ENCODE results near the gene SLC15A4. TPM values are rescaled to one million over a fixed set of nuclear protein-coding genes. Genes with fewer than 3 reads are reported as not detected.
A peak's percentile ranks its signal among the peaks of the same experiment; 100 is the strongest.

SLC15A4 gene
- total and polyA plus RNA-seq, 9 of the 15 experiments (the other 6 are each of a cell fraction or from before 2014, with no cell fraction given): 5.5 to 20.8 (median 10.1) TPM

- TF ChIP-seq ARHGAP35 (IDR thresholded peaks at IDR 0.05; ENCODE audit: partially characterized antibody) (peak; percentile 94), GATAD2B (IDR thresholded peaks at IDR 0.05; ENCODE audit: borderline replicate concordance) (no peak), CTCFL (IDR thresholded peaks at IDR 0.05; ENCODE audit: borderline replicate concordance, insufficient read depth, low read depth, low read length, poor library complexity, severe bottlenecking) (peak; percentile 50), MYC (IDR thresholded peaks at IDR 0.05; ENCODE audit: low read depth, low read length) (peak; percentile 70), MYC (CRISPR knock-in tag; IDR thresholded peaks at IDR 0.05; ENCODE audit: borderline replicate concordance, low read depth) (no peak), PBX2 (CRISPR knock-in tag; IDR thresholded peaks at IDR 0.05; ENCODE audit: low read depth) (peak; percentile 74), PBX2 (tag; conservative IDR thresholded peaks at IDR 0.05; ENCODE audit: low read depth) (peak; percentile 90), GABPB1 (CRISPR knock-in tag; IDR thresholded peaks at IDR 0.05) (peak; percentile 94), ZNF384 (IDR thresholded peaks at IDR 0.05; ENCODE audit: low read depth, low read length) (no peak), NR2C2 (CRISPR knock-in tag; IDR thresholded peaks at IDR 0.05) (no peak), NR2C2 (tag; IDR thresholded peaks at IDR 0.05) (peak; percentile 61; the same call in 1 of the 2 replicates), ZBTB17 (CRISPR knock-in tag; IDR thresholded peaks at IDR 0.05) (0 out of 2 replicates have a peak, but pooled peaks have one; percentile 36), SP2 (IDR thresholded peaks at IDR 0.05; ENCODE audit: extremely low read depth, low read depth, low read length, poor library complexity, severe bottlenecking) (peak; percentile 69), CCNT2 (IDR thresholded peaks at IDR 0.05; ENCODE audit: borderline replicate concordance, extremely low read depth, insufficient read length, low read depth, low read length) (peak; percentile 62), CTBP1 (IDR thresholded peaks at IDR 0.05; ENCODE audit: borderline replicate concordance) (0 out of 2 replicates have a peak, but pooled peaks have one; percentile 7), TAF1 (IDR thresholded peaks at IDR 0.05; ENCODE audit: control insufficient read depth, extremely low read depth, insufficient read depth, low read length, severe bottlenecking) (peak; percentile 86), ZFX (CRISPR knock-in tag; IDR thresholded peaks at IDR 0.05) (peak; percentile 87)
- TF ChIP-seq, protein P1, sequence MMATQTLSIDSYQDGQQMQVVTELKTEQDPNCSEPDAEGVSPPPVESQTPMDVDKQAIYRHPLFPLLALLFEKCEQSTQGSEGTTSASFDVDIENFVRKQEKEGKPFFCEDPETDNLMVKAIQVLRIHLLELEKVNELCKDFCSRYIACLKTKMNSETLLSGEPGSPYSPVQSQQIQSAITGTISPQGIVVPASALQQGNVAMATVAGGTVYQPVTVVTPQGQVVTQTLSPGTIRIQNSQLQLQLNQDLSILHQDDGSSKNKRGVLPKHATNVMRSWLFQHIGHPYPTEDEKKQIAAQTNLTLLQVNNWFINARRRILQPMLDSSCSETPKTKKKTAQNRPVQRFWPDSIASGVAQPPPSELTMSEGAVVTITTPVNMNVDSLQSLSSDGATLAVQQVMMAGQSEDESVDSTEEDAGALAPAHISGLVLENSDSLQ (IDR thresholded peaks at IDR 0.05): peak; percentile 98
- TF ChIP-seq, protein P2, sequence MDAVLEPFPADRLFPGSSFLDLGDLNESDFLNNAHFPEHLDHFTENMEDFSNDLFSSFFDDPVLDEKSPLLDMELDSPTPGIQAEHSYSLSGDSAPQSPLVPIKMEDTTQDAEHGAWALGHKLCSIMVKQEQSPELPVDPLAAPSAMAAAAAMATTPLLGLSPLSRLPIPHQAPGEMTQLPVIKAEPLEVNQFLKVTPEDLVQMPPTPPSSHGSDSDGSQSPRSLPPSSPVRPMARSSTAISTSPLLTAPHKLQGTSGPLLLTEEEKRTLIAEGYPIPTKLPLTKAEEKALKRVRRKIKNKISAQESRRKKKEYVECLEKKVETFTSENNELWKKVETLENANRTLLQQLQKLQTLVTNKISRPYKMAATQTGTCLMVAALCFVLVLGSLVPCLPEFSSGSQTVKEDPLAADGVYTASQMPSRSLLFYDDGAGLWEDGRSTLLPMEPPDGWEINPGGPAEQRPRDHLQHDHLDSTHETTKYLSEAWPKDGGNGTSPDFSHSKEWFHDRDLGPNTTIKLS (IDR thresholded peaks at IDR 0.05; ENCODE audit: borderline replicate concordance, low read depth): peak; percentile 73
Observed at GRCh38 chr12:128823916-128824839, at the start of gene SLC15A4 (continued).
